GM12873 (cell line): ENCODE results near the gene TAF4.

Experiments
- CTCF ChIP-seq: IDR thresholded peaks from 2 replicates; pipeline ENCODE4 v1.5.1; 2012; ENCODE audit warnings: low read depth, mild to moderate bottlenecking, moderate library complexity, low read length, control low read depth; ENCODE audit not compliant: insufficient read depth; ENCODE audit errors: missing control alignments

The TAF4 gene

DNA sequence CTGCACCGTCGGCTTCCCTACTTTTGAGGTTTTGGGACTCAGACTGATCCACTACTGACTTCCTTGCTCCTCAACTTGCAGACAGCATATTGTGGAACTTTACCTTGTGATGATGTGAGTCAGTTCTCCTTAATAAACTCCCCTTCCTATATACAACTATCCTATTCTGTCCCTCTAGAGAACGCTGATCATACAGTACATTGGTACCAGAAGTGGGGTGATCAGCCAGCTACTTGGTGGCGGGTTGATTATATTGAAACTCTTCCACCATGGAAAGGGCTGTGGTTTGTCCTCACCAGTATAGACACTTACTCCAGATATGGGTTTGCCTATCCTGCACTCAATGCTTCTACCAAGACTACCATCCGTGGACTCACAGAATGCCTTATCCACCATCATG lies 7.6 kb upstream of the TAF4 start:
- TF ChIP-seq CTCF = no peak

DNA sequence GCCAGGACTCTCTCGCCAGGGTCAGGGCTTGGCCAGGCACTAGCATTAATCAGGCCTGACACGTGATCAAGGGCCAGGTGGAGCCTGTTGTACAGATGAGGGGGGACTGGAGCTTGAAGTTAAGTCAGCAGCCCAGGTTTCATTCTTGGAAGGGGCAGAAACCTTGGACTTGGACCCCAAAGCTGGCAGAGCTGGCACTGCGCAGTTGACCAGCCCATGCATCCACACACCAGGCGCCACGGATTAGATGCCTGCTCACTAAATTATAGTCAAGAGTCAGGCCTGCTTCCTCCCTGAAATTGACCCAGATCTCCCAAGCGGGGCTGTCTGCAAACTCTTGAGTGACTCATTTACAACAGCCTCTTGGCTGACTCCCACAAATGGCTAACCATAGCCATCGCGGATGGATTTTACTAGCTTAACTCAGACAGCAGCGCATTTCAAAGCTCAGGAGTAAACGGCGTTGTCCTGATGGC lies 4.1 kb upstream of the TAF4 start:
- no peak for TF ChIP-seq CTCF

DNA sequence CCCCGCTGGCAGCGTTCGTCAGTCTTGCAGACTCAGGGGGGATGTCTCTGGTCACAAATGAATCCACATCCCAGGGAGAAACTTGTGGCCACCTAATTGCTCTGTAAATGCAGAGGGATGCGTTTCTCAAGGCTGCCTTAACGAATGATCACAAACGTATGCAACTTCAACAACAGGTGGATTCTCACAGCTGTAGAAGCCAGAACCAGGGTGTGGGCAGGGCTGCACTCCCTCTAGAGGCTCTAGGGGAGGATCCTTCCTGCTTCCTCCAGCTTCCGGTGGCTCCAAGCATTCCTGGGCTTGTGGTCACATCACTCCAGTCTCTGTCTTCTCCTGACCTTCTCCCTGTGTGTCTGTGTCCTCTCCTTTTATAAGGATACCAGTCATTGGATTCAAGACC lies 3.3 kb upstream of the TAF4 start:
- TF ChIP-seq CTCF = no peak

DNA sequence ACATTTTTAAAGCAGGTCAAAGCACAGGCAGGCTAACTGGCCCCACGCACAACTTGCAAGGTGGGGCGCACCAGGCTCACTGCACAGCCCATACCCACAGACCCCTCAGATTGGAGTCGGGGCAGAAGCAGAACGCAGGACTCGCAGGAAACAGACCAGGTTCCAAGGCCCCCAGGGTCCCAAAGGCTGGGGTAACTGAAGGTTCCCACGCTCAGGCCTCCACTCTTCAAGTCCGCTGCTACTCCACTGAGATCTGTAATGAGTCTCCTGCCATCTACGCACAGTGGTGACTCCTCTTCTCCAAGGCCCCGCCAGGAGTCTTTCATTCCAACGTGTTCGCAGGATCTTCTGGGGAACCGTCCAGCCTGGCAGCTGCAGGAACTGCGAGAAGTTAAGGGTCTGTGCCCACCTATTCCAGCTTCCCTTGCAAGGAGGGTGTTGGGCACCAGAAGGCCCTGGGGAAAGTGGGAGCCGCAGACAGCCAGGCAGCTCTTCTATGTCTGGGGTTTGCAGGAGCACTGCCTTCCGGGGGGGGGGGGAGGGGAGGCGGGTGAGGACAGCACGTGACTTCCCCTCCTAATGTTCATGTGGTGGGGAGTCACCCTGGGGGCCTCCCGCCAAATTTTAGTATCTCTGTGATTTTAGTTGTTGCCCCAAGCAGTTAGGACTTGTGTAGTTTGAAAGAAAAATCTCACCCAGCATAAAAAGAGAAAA lies 2.0 kb upstream of the TAF4 start:
- no peak for TF ChIP-seq CTCF

DNA sequence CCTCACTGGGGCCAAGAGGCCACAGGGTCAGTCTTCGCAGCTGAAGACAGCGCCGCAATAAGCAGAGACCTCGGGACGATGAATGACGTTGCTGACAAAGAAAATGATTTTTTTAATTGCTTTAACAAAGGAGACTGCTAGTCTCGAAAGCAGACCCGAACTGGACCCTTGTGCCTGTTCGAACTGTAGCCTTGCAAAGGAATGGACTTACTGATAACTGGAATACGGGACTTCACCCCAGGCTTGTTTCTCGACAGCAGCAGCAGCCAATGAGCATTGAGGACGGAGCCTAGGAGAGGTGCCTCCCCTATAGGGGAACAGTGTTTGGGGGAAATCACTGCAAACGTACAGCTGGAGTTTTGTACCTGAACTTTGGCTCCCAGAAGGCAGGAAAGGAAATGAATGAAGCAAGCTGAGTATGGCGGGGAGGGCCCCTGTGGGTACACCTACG lies 1.3 kb upstream of the TAF4 start:
- TF ChIP-seq CTCF = no peak

DNA sequence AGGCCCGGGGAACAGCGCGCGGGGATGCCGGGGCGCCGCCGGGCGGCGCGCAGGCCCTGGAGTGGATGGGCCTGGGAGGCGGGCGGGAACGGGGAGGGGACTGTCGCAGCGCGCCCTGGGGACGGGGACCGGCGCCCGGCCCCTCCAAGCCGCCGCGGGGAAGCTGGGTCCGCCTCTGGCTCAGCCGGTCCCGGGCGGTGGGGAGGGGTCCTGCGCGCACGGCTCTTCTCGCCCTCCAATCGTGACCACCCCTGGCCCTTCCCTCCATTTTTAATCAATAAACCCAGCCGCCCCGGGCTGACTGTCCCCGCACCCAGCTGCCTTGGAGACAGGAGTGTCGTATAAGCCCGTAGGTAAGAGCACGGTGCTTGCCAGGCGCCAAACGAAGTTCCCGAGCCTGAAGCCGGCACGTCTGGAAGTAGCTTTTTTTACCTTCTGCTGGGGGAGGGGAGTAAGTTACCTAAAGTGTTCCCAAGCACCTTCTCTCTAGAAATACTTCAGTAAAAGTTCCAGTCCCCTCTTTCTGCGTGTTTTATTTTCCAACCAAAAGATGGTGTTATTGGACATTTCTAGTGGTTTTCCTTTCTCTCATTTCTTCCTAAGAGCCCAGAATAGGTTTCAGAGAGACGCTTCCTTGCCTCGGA lies 780 bp upstream of the TAF4 start:
- TF ChIP-seq CTCF = no peak

DNA sequence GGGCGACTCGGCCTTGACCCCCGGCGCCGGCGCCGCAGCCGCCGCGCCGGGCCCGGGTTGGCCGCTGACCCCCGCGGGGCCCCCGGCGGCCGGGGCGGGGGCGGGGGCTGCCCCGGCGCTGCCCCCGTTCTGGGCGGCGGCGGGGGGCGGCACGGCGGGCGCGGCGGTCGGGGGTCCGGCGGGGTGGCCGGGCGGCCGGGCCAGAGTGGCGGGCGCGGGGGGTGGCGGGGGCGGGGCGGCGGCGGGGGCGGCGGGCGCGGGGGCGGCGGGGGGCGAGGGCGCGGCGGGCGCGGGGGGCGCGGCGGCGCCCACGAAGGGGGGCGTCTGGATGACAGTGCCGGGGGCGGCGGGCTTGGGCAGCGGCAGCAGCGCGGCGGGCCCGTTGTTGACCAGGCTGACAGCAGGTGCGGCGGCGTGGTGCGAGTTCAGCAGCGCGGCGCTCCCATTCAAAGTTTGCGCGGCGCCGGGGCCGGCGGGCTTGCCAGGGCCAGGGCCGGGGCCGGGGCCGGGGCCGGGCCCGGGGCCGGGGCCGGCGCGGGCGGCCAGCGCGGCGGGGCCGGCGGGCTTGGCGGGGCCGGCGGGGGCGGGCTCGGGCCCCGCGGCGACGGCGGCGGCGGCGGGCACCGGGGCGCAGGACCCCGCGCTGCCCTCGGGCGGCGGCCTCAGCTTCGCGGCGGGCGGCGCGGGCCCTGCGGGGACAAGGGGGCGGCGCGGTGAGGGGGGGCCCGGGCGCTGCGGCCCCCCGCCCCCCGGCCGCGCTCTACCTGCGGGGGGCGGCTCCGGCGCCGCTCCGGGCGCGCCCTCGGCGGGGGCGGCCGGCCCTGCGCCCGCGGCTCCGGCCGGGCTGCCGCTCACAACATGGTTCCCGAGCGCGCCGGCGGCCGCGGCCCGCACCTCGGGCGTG lies 659 bp downstream of the TAF4 start:
- TF ChIP-seq CTCF = no peak
